Trophoblast cell (in vitro differentiated cells and primary cell): ENCODE results near the gene ZNF775.

Experiments
- DNase-seq, 2 donors: peaks; one replicate each; pipeline ENCODE4 v3.0.0-alpha.2; 2016
- H2AFZ ChIP-seq: 2 replicates; pipeline ENCODE4 v1.6.1; 2013; ENCODE audit warnings: low read length, moderate library complexity, mild to moderate bottlenecking; ENCODE audit not compliant: insufficient read depth, poor library complexity
- H2AK5ac ChIP-seq: 2 replicates; pipeline ENCODE4 v1.6.1; 2013; ENCODE audit warnings: mild to moderate bottlenecking, low read length
- H2BK120ac ChIP-seq: 2 replicates; pipeline ENCODE4 v1.6.1; 2013; ENCODE audit warnings: low read length, mild to moderate bottlenecking, moderate library complexity; ENCODE audit not compliant: insufficient read depth, poor library complexity
- H2BK12ac ChIP-seq: 2 replicates; pipeline ENCODE4 v1.6.1; 2013; ENCODE audit warnings: mild to moderate bottlenecking, low read length, moderate library complexity
- H2BK5ac ChIP-seq: 2 replicates; pipeline ENCODE4 v1.6.1; 2013; ENCODE audit warnings: low read length, low read depth, moderate library complexity, mild to moderate bottlenecking; ENCODE audit not compliant: poor library complexity
- H3K14ac ChIP-seq: 2 replicates; pipeline ENCODE4 v1.6.1; 2013; ENCODE audit warnings: mild to moderate bottlenecking, low read length
- H3K18ac ChIP-seq: 2 replicates; pipeline ENCODE4 v1.6.1; 2013; ENCODE audit warnings: mild to moderate bottlenecking, low read length
- H3K23ac ChIP-seq: 2 replicates; pipeline ENCODE4 v1.6.1; 2013; ENCODE audit warnings: low read length
- H3K27ac ChIP-seq: 2 replicates; pipeline ENCODE4 v1.5.1; 2013; ENCODE audit warnings: low read depth, mild to moderate bottlenecking, inconsistent platforms, low read length, moderate library complexity
- H3K27me3 ChIP-seq: 2 replicates; pipeline ENCODE4 v1.6.1; 2013; ENCODE audit warnings: inconsistent platforms, mild to moderate bottlenecking, low read length, moderate library complexity; ENCODE audit not compliant: insufficient read depth
- H3K36me3 ChIP-seq, 2 experiments: 1 replicate in 1 of 2; 2 replicates in 1 of 2; pipeline ENCODE4 v1.6.1; 2013; ENCODE audit warnings: low read length in 2 of 2, mild to moderate bottlenecking in 2 of 2, moderate library complexity in 1 of 2; ENCODE audit not compliant: insufficient read depth in 2 of 2, control insufficient read depth in 1 of 2
- H3K4ac ChIP-seq: 2 replicates; pipeline ENCODE4 v1.6.1; 2013; ENCODE audit warnings: low read depth, mild to moderate bottlenecking, low read length, moderate library complexity
- H3K4me1 ChIP-seq, 2 experiments: 1 replicate in 1 of 2; 2 replicates in 1 of 2; pipeline ENCODE4 v1.6.1; 2013; ENCODE audit warnings: low read length in 2 of 2, mild to moderate bottlenecking in 2 of 2, moderate library complexity in 1 of 2; ENCODE audit not compliant: insufficient read depth in 2 of 2, control insufficient read depth in 1 of 2
- H3K4me2 ChIP-seq: 2 replicates; pipeline ENCODE4 v1.6.1; 2013; ENCODE audit warnings: inconsistent platforms, mild to moderate bottlenecking, low read length, moderate library complexity
- H3K4me3 ChIP-seq: 2 replicates; pipeline ENCODE4 v1.5.1; 2013; ENCODE audit warnings: mild to moderate bottlenecking, low read depth, low read length, inconsistent platforms
- H3K79me1 ChIP-seq: one replicate; pipeline ENCODE4 v1.6.1; 2013; ENCODE audit warnings: low read length
- H3K79me2 ChIP-seq: 2 replicates; pipeline ENCODE4 v1.6.1; 2013; ENCODE audit warnings: low read length, mild to moderate bottlenecking; ENCODE audit not compliant: control insufficient read depth, insufficient read depth, poor library complexity
- H3K9ac ChIP-seq: 2 replicates; pipeline ENCODE4 v1.6.1; 2013; ENCODE audit warnings: mild to moderate bottlenecking, low read length
- H3K9me3 ChIP-seq: 2 replicates; pipeline ENCODE4 v1.6.1; 2013; ENCODE audit warnings: low read depth, mild to moderate bottlenecking, control low read depth, inconsistent platforms, low read length; ENCODE audit not compliant: insufficient read depth
- H4K12ac ChIP-seq: 2 replicates; pipeline ENCODE4 v1.6.1; 2013; ENCODE audit warnings: low read depth, mild to moderate bottlenecking, low read length, moderate library complexity
- H4K8ac ChIP-seq: 2 replicates; pipeline ENCODE4 v1.6.1; 2013; ENCODE audit warnings: low read depth, mild to moderate bottlenecking, low read length, moderate library complexity
- H4K91ac ChIP-seq: one replicate; pipeline ENCODE4 v1.6.1; 2013; ENCODE audit warnings: low read depth, mild to moderate bottlenecking, low read length, moderate library complexity
- WGBS: extraction: QIAGEN DNeasy Blood & Tissue Kit; methylation state at CpG from one replicate; pipeline ENCODE4 v1.1.7; 2013; ENCODE audit warnings: missing lambda C conversion rate; ENCODE audit not compliant: insufficient read length, insufficient coverage; ENCODE audit errors: extremely low coverage; 5-methylcytosine and 5-hydroxymethylcytosine counted together

ZNF775 gene

DNA sequence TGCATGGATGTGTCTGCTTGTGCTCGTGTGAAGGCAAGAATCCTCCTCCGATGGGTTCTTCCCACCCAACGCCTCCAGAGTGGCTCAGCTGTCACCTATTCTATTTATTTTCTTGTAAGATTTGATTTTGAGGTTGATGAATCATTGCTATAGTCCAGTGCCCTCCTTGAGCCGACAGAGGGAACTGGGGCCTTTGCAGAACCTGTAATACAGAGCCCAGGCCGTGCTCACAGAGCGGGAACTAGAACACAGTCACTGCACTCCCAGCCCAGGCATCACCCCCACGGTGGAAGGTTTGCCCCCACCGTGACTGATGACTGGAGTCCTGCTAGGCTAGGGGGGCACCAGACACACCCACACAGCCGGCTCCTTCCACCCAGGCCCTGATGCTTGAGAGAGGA, 39.7 kb upstream of the ZNF775 start:
- Histone ChIP-seq H4K12ac (no peak overlapping the region), H3K4me3 (peak overlapping the region; percentile 6), H3K14ac (no peak overlapping the region), H3K18ac (no peak overlapping the region), H3K9me3 (peaks cover 4% of the 10 kb centered on the region), H2BK120ac (no peak overlapping the region), H3K4me2 (peak overlapping the region; percentile 78), H2BK5ac (no peak overlapping the region), H3K4ac (no peak overlapping the region), H3K79me2 (peaks cover 7% of the 10 kb centered on the region), H2BK12ac (no peak overlapping the region), H3K36me3 (peaks cover 3 to 13% of the 10 kb centered on the region in 2 experiments), H3K9ac (no peak overlapping the region), H3K79me1 (peaks cover 10% of the 10 kb centered on the region), H3K27me3 (no peaks in the 10 kb centered on the region), H3K27ac (no peak overlapping the region), H4K91ac (no peak overlapping the region), H4K8ac (no peak overlapping the region), H2AFZ (no peak overlapping the region), H3K4me1 (peaks cover 14 to 17% of the 10 kb centered on the region in 2 experiments), H2AK5ac (no peak overlapping the region), H3K23ac (no peak overlapping the region)
- no peak for DNase-seq
- no CpG with 5 or more reads among the region's 9 CpGs for WGBS

DNA sequence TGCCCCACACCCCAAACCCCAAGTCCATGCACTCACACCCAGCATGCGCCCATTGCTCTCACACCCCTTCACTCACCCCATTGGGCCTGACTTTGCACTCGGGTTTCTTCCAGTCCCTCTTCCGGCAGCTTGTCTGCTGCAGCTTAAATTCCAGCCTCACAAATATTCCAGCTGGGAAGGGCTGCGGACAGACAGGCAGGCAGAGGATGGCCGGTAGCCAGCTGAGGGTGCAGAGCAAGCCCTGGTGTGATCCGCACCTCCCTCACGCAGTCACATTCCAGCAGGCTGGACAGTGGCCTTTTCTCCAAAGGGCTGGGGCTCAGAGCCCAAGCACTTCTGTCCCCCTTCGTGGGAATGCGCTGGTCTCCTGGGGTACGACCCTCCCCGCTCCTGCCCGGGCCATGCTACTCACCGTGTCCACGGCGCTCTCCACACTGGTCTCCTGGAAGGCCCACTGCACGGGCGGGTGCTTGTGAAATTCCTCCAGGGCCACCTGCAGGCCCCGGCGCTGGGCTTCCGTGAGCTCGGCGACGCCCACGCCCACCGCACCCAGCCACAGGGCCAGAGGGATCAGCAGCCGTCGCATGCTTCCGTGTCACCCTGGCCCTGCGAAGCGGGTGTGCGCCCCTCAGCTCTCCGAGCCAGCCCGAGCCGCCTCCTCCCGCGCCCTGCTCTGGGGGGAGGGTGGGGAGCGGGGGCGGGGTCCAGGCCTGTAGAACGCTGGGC, 38.9 kb upstream of the ZNF775 start:
- peak overlapping the region; percentile 22 for H4K91ac ChIP-seq
- peak overlapping the region; percentile 78 for H3K4me2 ChIP-seq
- peak overlapping the region; percentile 1 for H3K27ac ChIP-seq
- no peak overlapping the region for H2BK5ac ChIP-seq
- no peak overlapping the region for H3K9ac ChIP-seq
- H3K79me2 ChIP-seq: peaks cover 7% of the 10 kb centered on the region
- H3K4ac ChIP-seq: no peak overlapping the region
- H3K14ac ChIP-seq: peak overlapping the region; percentile 22
- DNase-seq: peak in 1 of 2 donors; percentile 47
- H3K79me1 ChIP-seq: peaks cover 10% of the 10 kb centered on the region
- peak overlapping the region; percentile 62 for H3K4me3 ChIP-seq
- no peak overlapping the region for H2AK5ac ChIP-seq
- no peak overlapping the region for H2BK120ac ChIP-seq
- H4K8ac ChIP-seq: no peak overlapping the region
- H3K36me3 ChIP-seq: peaks cover 3 to 13% of the 10 kb centered on the region in 2 experiments
- no peak overlapping the region for H3K23ac ChIP-seq
- no peak overlapping the region for H2BK12ac ChIP-seq
- WGBS: no CpG with 5 or more reads among the region's 39 CpGs
- H4K12ac ChIP-seq: no peak overlapping the region
- H3K18ac ChIP-seq: peak overlapping the region; percentile 5
- peaks cover 4% of the 10 kb centered on the region for H3K9me3 ChIP-seq
- H3K4me1 ChIP-seq: peaks cover 14 to 17% of the 10 kb centered on the region in 2 experiments
- no peak overlapping the region for H2AFZ ChIP-seq
- H3K27me3 ChIP-seq: no peaks in the 10 kb centered on the region

DNA sequence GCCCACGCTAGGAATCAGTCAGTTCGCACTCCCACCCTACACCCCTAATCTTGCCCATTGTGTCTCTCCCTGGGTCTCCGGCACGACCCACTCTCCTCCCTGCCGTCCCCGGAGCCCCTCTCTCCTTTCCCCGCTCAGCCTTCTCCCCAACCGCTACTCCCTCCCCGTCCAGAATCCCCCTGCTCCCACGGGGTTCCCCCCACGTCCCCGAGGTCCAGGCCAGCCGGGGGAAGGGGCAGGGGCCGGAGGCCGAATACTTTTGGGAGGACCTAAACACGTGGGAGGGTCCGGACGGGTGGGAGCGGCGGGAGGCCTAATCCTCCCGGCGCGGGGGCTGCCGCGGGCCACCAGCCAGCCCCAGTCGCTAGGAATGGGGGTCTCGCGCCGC, 38.3 kb upstream of the ZNF775 start:
- Histone ChIP-seq H2AFZ (peak overlapping the region; percentile 43), H3K27me3 (no peaks in the 10 kb centered on the region), H3K9me3 (peaks cover 4% of the 10 kb centered on the region), H2BK5ac (peak overlapping the region; percentile 36), H2BK12ac (peak overlapping the region; percentile 26), H2BK120ac (peak overlapping the region; percentile 48), H4K12ac (peak overlapping the region; percentile 49), H3K4ac (peak overlapping the region; percentile 80), H3K14ac (peak overlapping the region; percentile 82), H3K4me2 (peak overlapping the region; percentile 78), H3K36me3 (peaks cover 3 to 13% of the 10 kb centered on the region in 2 experiments), H3K4me1 (peaks cover 14 to 17% of the 10 kb centered on the region in 2 experiments), H3K23ac (no peak overlapping the region), H4K8ac (peak overlapping the region; percentile 65), H4K91ac (peak overlapping the region; percentile 84), H3K27ac (no peak overlapping the region), H2AK5ac (peak overlapping the region; percentile 49), H3K9ac (peak overlapping the region; percentile 62), H3K79me1 (peaks cover 10% of the 10 kb centered on the region), H3K79me2 (peaks cover 7% of the 10 kb centered on the region), H3K4me3 (peak overlapping the region; percentile 68), H3K18ac (peak overlapping the region; percentile 85)
- DNase-seq: no peak
- WGBS: no CpG with 5 or more reads among the region's 29 CpGs

DNA sequence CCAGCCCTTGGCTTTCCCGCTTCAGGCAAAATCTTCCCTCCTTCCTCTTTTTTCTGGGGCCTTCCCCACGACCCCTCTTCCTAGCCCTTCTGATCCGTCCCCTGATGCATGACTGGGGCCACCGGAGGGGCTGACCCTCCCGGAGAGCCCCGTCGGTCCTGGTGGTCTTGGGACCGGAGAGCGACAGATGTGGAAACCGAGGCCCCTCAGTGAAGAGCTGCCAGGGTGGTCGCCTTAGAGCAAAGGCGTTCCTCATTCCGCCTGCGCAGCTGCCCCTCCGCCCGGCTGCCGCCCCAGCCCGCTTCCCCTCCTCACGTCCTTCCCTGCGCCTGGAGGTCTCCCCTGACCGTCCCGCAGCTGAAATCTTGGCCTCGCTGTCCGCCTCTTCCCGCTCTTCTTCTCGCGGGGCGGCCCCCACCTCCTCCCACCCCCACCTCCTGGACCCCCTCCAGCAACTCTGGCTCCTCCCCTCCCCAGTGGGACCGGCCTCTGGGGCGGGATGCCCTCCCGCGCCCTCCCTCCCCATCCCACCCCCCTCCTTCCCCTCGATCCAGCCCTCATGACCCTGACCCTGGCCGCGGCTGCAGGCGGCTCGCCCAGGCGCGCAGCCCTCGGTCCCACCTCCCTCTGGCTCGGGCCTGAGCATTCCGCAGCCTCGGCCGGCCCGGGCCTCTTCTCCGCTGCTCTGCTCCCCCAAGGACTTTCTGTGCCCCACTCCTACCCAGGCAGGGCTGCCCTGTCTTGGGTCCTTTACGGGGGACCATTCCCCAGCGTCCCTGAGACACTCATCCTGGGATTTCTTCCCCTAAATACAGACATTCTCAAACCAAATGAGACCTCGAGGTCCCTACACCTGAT, 37.6 kb upstream of the ZNF775 start, which contains the start of gene RARRES2:
RARRES2 (minus strand) TSS at position 367 of the 858 bp plus-strand sequence. CDS start 1,020 bp downstream, outside the sequence.
- Histone ChIP-seq H3K4ac (peak within 1 kb of the TSS; percentile 80), H3K79me2 (peaks cover 7% of the 10 kb centered on the region), H3K18ac (peak within 1 kb of the TSS; percentile 85), H3K4me1 (peaks cover 14 to 17% of the 10 kb centered on the region in 2 experiments), H2AFZ (peak within 1 kb of the TSS; percentile 43), H3K4me2 (peak within 1 kb of the TSS; percentile 78), H4K91ac (peak within 1 kb of the TSS; percentile 84), H3K27ac (no peak within 1 kb of the TSS), H3K27me3 (no peaks in the 10 kb centered on the region), H3K79me1 (peaks cover 10% of the 10 kb centered on the region), H2AK5ac (peak within 1 kb of the TSS; percentile 49), H3K36me3 (peaks cover 3 to 13% of the 10 kb centered on the region in 2 experiments), H3K14ac (peak within 1 kb of the TSS; percentile 82), H4K12ac (peak within 1 kb of the TSS; percentile 49), H3K9ac (peak within 1 kb of the TSS; percentile 62), H3K9me3 (peaks cover 5% of the 10 kb centered on the region), H3K23ac (no peak within 1 kb of the TSS), H2BK120ac (peak within 1 kb of the TSS; percentile 48), H4K8ac (peak within 1 kb of the TSS; percentile 65), H2BK12ac (peak within 1 kb of the TSS; percentile 59), H3K4me3 (peak within 1 kb of the TSS; percentile 68), H2BK5ac (peak within 1 kb of the TSS; percentile 36)
- DNase-seq: no peak
- WGBS: no CpG with 5 or more reads among the region's 49 CpGs
